Mesendoderm (in vitro differentiated cells): Measurements from ENCODE around the gene DDC. TPM values are rescaled to one million over a fixed set of nuclear protein-coding genes. Genes with fewer than 3 reads are reported as not detected.

Experiments used
- DNase-seq: peaks from one replicate; pipeline ENCODE4 v3.0.0; 2013
- H2AK5ac ChIP-seq: 2 replicates; pipeline ENCODE4 v1.6.1; 2013; ENCODE audit warnings: low read length, inconsistent platforms
- H2BK120ac ChIP-seq: 2 replicates; pipeline ENCODE4 v1.6.1; 2013; ENCODE audit warnings: low read depth, mild to moderate bottlenecking, low read length, moderate library complexity, mixed read lengths
- H2BK15ac ChIP-seq: replicated peaks from 2 replicates; pipeline ENCODE4 v1.6.1; 2013; ENCODE audit warnings: low read depth, mild to moderate bottlenecking, moderate library complexity
- H2BK5ac ChIP-seq: 2 replicates; pipeline ENCODE4 v1.6.1; 2013; ENCODE audit warnings: low read length, inconsistent platforms
- H3K18ac ChIP-seq: 2 replicates; pipeline ENCODE4 v1.6.1; 2013; ENCODE audit warnings: mild to moderate bottlenecking, low read length, mixed read lengths
- H3K23ac ChIP-seq: one replicate; pipeline ENCODE4 v1.6.1; 2013; ENCODE audit warnings: low read length
- H3K27ac ChIP-seq: 2 replicates; pipeline ENCODE4 v1.5.1; 2013; ENCODE audit warnings: low read depth, mild to moderate bottlenecking, inconsistent platforms, low read length, moderate library complexity
- H3K27me3 ChIP-seq: 2 replicates; pipeline ENCODE4 v1.6.1; 2013; ENCODE audit warnings: low read length, control low read depth, mild to moderate bottlenecking, inconsistent platforms; ENCODE audit not compliant: insufficient read depth, poor library complexity
- H3K36me3 ChIP-seq: 2 replicates; pipeline ENCODE4 v1.6.1; 2013; ENCODE audit warnings: low read length, inconsistent platforms; ENCODE audit not compliant: control insufficient read depth, insufficient read depth
- H3K4ac ChIP-seq: one replicate; pipeline ENCODE4 v1.6.1; 2013; ENCODE audit warnings: low read depth, mild to moderate bottlenecking, low read length, moderate library complexity
- H3K4me1 ChIP-seq: 2 replicates; pipeline ENCODE4 v1.6.1; 2013; ENCODE audit warnings: low read depth, low read length, inconsistent platforms; ENCODE audit not compliant: control insufficient read depth
- H3K4me2 ChIP-seq: 2 replicates; pipeline ENCODE4 v1.6.1; 2013; ENCODE audit warnings: low read length
- H3K4me3 ChIP-seq: 2 replicates; pipeline ENCODE4 v1.5.1; 2013; ENCODE audit warnings: mild to moderate bottlenecking, low read length
- H3K56ac ChIP-seq: one replicate; pipeline ENCODE4 v1.6.1; 2013; ENCODE audit warnings: low read length
- H3K79me1 ChIP-seq: 2 replicates; pipeline ENCODE4 v1.6.1; 2013; ENCODE audit warnings: low read length, inconsistent platforms
- H3K79me2 ChIP-seq: 2 replicates; pipeline ENCODE4 v1.6.1; 2013; ENCODE audit warnings: mild to moderate bottlenecking, low read length; ENCODE audit not compliant: control insufficient read depth, insufficient read depth
- H3K9ac ChIP-seq: 2 replicates; pipeline ENCODE4 v1.6.1; 2013; ENCODE audit warnings: low read length, inconsistent platforms
- H4K5ac ChIP-seq: one replicate; pipeline ENCODE4 v1.6.1; 2013; ENCODE audit warnings: low read length
- H4K8ac ChIP-seq: one replicate; pipeline ENCODE4 v1.6.1; 2013; ENCODE audit warnings: low read depth, mild to moderate bottlenecking, control low read depth, low read length, moderate library complexity
- WGBS: extraction: QIAGEN DNeasy Blood & Tissue Kit; methylation state at CpG from one replicate; pipeline ENCODE4 v1.1.7; 2013; ENCODE audit warnings: low lambda C conversion rate, missing lambda C conversion rate; ENCODE audit not compliant: insufficient coverage; ENCODE audit errors: extremely low coverage; 5-methylcytosine and 5-hydroxymethylcytosine counted together
- small RNA-seq: library from polyadenylated mRNA; stranded (forward); fragments of <200 nt; extraction: miRNeasy Mini kit (QIAGEN cat#:217004); gene quantifications from one replicate; pipeline ENCODE3, GENCODE V24; 2013; ENCODE audit not compliant: insufficient read depth

The DDC gene

GRCh38 chr7:50412973-50413372 is 152.2 kb downstream of the DDC start:
- DNase-seq, result no peak
- Histone ChIP-seq H3K9ac (no peak overlapping the region), H4K5ac (no peak overlapping the region), H3K4me3 (no peak overlapping the region), H3K79me2 (no peaks in the 10 kb centered on the region), H3K79me1 (no peaks in the 10 kb centered on the region), H3K18ac (no peak overlapping the region), H3K4me1 (no peaks in the 10 kb centered on the region), H3K27me3 (no peaks in the 10 kb centered on the region), H4K8ac (no peak overlapping the region), H2BK15ac (no peak overlapping the region), H3K4me2 (no peak overlapping the region), H2BK5ac (no peak overlapping the region), H3K23ac (no peak overlapping the region), H3K56ac (no peak overlapping the region), H3K4ac (no peak overlapping the region), H2AK5ac (no peak overlapping the region), H3K27ac (no peak overlapping the region), H3K36me3 (no peaks in the 10 kb centered on the region), H2BK120ac (no peak overlapping the region)
- WGBS, result no CpG with 5 or more reads among the region's 4 CpGs

- H2BK120ac ChIP-seq, result no peak overlapping the region
Observed at GRCh38 chr7:50411332-50411731, 153.9 kb downstream of the DDC start.

GRCh38 chr7:50409856-50410745 is 155.1 kb downstream of the DDC start:
- Histone ChIP-seq H3K79me1 (no peaks in the 10 kb centered on the region), H2BK120ac (no peak overlapping the region), H3K4me2 (no peak overlapping the region), H3K4me3 (no peak overlapping the region), H3K36me3 (no peaks in the 10 kb centered on the region), H2AK5ac (no peak overlapping the region), H3K27me3 (no peaks in the 10 kb centered on the region), H2BK15ac (no peak overlapping the region), H3K4ac (no peak overlapping the region), H3K18ac (no peak overlapping the region), H4K8ac (no peak overlapping the region), H4K5ac (no peak overlapping the region), H3K56ac (no peak overlapping the region), H2BK5ac (no peak overlapping the region), H3K23ac (no peak overlapping the region), H3K79me2 (no peaks in the 10 kb centered on the region), H3K4me1 (no peaks in the 10 kb centered on the region), H3K27ac (no peak overlapping the region), H3K9ac (no peak overlapping the region)
- WGBS, result no CpG with 5 or more reads among the region's 17 CpGs
- no peak for DNase-seq

More at GRCh38 chr7:50411332-50411731, 153.9 kb downstream of the DDC start:
- Histone ChIP-seq H3K79me2 (no peaks in the 10 kb centered on the region), H4K5ac (no peak overlapping the region), H3K23ac (no peak overlapping the region), H4K8ac (no peak overlapping the region), H3K9ac (no peak overlapping the region), H3K36me3 (no peaks in the 10 kb centered on the region), H2BK5ac (no peak overlapping the region), H3K27ac (no peak overlapping the region), H3K4me2 (no peak overlapping the region), H3K27me3 (no peaks in the 10 kb centered on the region), H3K4me3 (no peak overlapping the region), H2BK15ac (no peak overlapping the region), H3K4ac (no peak overlapping the region), H3K56ac (no peak overlapping the region), H3K4me1 (no peaks in the 10 kb centered on the region), H2AK5ac (no peak overlapping the region), H3K79me1 (no peaks in the 10 kb centered on the region), H3K18ac (no peak overlapping the region)
- WGBS, result no CpG with 5 or more reads among the region's 6 CpGs
- DNase-seq, result no peak

Small RNA genes within 50 kb of the gene (small RNA-seq; reads per million reads assigned to genes)
- gene RNU6-1091P, result not detected
